IPS-15b (cell line): ENCODE results near the gene IPO11.
"Not testable (repeated sequence)": the region's sequence is repeated elsewhere in the genome, so short reads cannot be mapped to it uniquely, and the experiment has no call there.

Experiments used
- H3K27me3 ChIP-seq: one replicate; pipeline ENCODE4 v1.6.1; 2013; ENCODE audit warnings: low read length; ENCODE audit not compliant: control insufficient read depth, insufficient read depth
- H3K36me3 ChIP-seq: one replicate; pipeline ENCODE4 v1.6.1; 2013; ENCODE audit warnings: low read length; ENCODE audit not compliant: control insufficient read depth, insufficient read depth
- H3K4me1 ChIP-seq: one replicate; pipeline ENCODE4 v1.6.1; 2013; ENCODE audit warnings: mild to moderate bottlenecking, low read length; ENCODE audit not compliant: control insufficient read depth, insufficient read depth
- H3K4me3 ChIP-seq: one replicate; pipeline ENCODE4 v1.5.1; 2013; ENCODE audit warnings: low read depth, low read length
- H3K9ac ChIP-seq: one replicate; pipeline ENCODE4 v1.6.1; 2013; ENCODE audit warnings: low read depth, mild to moderate bottlenecking, low read length
- H3K9me3 ChIP-seq: one replicate; pipeline ENCODE4 v1.6.1; 2013; ENCODE audit warnings: mild to moderate bottlenecking, low read length; ENCODE audit not compliant: control insufficient read depth, insufficient read depth

Gene IPO11

GRCh38 chr5:62496876-62497275 lies 84.3 kb downstream of the IPO11 start:
- Histone ChIP-seq H3K9ac (no peak overlapping the region), H3K9me3 (no peaks in the 10 kb centered on the region), H3K4me1 (no peaks in the 10 kb centered on the region), H3K27me3 (no peaks in the 10 kb centered on the region), H3K4me3 (no peak overlapping the region), H3K36me3 (no peaks in the 10 kb centered on the region)

DNA sequence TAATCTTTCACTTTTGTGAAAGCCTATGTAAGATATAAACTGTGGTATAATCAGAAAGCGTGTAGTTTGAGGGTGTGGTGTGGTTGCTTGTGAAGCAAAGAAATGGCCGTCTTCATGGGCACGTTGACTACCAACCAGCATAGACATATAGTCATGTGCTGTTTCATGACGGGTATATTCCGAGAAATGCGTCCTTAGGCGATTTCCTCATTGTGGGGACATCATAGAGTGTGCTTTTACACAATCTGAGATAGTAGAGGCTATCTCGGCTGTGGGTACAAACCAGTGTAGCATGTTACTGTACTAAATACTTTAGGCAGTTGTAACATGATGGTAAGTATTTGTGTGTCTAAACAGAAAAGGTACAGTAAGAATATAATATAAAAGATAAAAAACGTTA lies 86.4 kb downstream of the IPO11 start:
- H3K9ac ChIP-seq, result no peak overlapping the region
- H3K4me1 ChIP-seq, result no peaks in the 10 kb centered on the region
- no peak overlapping the region for H3K4me3 ChIP-seq
- H3K9me3 ChIP-seq, result no peaks in the 10 kb centered on the region
- no peaks in the 10 kb centered on the region for H3K36me3 ChIP-seq
- no peaks in the 10 kb centered on the region for H3K27me3 ChIP-seq

- Histone ChIP-seq H3K4me3 (no peak overlapping the region), H3K36me3 (no peaks in the 10 kb centered on the region), H3K27me3 (no peaks in the 10 kb centered on the region)
These were observed 87.2 kb downstream of the IPO11 start for GRCh38 chr5:62499756-62500155.

GRCh38 chr5:62502456-62503101 lies 90.0 kb downstream of the IPO11 start:
- no peaks in the 10 kb centered on the region for H3K4me1 ChIP-seq
- H3K36me3 ChIP-seq, result no peaks in the 10 kb centered on the region
- no peaks in the 10 kb centered on the region for H3K9me3 ChIP-seq
- no peaks in the 10 kb centered on the region for H3K27me3 ChIP-seq
- H3K4me3 ChIP-seq, result no peak overlapping the region
- H3K9ac ChIP-seq, result no peak overlapping the region

More at GRCh38 chr5:62499756-62500155, 87.2 kb downstream of the IPO11 start:
- Histone ChIP-seq H3K9ac (no peak overlapping the region), H3K9me3 (no peaks in the 10 kb centered on the region), H3K4me1 (no peaks in the 10 kb centered on the region)

DNA sequence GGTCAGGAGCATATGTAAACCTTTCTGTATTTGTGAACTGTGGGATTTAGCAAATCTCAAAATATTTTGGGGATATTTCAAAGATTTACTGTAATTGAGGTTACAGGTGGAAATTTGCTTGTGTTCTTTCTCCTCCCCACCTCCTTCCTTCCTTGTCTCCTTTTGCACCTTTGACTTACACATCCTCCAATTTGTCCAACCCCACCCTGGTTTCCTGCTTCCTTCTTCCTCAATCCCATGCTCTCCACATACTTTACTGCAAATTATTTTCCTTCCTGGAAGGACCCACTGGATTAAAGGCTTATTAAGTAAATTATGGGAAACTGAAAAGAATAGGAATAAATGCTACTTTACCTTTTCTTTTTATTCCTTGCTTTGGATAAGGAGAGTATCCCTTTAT lies 91.6 kb downstream of the IPO11 start:
- H3K9ac ChIP-seq, result no peak overlapping the region
- H3K4me3 ChIP-seq, result no peak overlapping the region
- no peaks in the 10 kb centered on the region for H3K9me3 ChIP-seq
- no peaks in the 10 kb centered on the region for H3K27me3 ChIP-seq
- no peaks in the 10 kb centered on the region for H3K4me1 ChIP-seq
- no peaks in the 10 kb centered on the region for H3K36me3 ChIP-seq

GRCh38 chr5:62506659-62507460 lies 94.3 kb downstream of the IPO11 start:
- Histone ChIP-seq H3K9me3 (no peaks in the 10 kb centered on the region), H3K4me1 (no peaks in the 10 kb centered on the region), H3K36me3 (no peaks in the 10 kb centered on the region), H3K9ac (no peak overlapping the region), H3K27me3 (no peaks in the 10 kb centered on the region), H3K4me3 (no peak overlapping the region)

DNA sequence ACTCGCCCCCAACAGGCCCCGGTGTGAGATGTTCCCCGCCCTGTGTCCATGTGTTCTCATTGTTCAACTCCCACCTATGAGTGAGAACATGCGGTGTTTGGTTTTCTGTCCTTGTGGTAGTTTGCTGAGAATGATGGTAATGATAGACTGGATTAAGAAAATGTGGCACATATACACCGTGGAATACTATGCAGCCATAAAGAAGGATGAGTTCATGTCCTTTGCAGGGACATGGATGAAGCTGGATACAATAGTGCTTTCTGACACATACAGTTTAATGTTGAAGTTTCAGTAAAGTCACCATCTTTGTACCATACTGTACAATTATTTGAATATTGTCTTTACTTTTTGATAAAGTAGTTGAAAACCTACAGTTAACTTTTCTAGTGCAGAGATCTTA lies 96.2 kb downstream of the IPO11 start:
- H3K9me3 ChIP-seq, H3K9ac ChIP-seq, H3K36me3 ChIP-seq, H3K27me3 ChIP-seq, H3K4me1 ChIP-seq, H3K4me3 ChIP-seq: not testable (repeated sequence)

GRCh38 chr5:62509806-62510205 lies 97.2 kb downstream of the IPO11 start:
- H3K9me3 ChIP-seq, result no peaks in the 10 kb centered on the region
- H3K27me3 ChIP-seq, result no peaks in the 10 kb centered on the region
- no peaks in the 10 kb centered on the region for H3K36me3 ChIP-seq
- H3K4me3 ChIP-seq, result no peak overlapping the region
- H3K4me1 ChIP-seq, result no peaks in the 10 kb centered on the region
- no peak overlapping the region for H3K9ac ChIP-seq

GRCh38 chr5:62513085-62513484 lies 100.5 kb downstream of the IPO11 start:
- H3K27me3 ChIP-seq, H3K4me1 ChIP-seq, H3K9ac ChIP-seq, H3K4me3 ChIP-seq, H3K9me3 ChIP-seq, H3K36me3 ChIP-seq: not testable (repeated sequence)

DNA sequence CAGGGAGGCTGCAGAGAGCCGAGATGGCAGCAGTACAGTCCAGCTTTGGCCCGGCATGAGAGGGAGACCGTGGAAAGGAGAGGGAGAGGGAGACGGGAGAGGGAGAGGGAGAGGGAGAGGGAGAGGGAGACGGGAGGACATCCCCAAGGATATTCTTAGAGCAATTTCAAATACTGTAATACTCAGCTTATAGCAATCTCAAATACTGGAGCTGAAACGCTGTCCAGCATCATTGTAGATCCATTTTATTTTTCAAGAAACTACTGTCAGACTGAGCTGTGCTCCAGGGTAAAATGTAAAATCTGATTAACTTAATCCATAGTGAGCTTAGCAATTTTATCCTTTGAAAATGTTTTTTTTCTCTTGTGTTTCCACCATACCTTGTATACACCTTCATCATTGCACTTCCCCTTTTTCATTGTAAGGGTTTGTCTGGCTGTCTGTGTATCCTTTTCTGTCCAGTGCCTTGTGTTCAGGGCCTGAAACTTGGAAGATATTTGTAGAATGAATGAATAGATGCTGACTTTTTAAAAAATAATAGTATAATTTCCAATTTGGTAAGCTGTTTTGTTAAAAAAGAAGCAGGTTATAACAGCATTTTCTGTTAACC lies 102.1 kb downstream of the IPO11 start:
- Histone ChIP-seq H3K27me3 (no peaks in the 10 kb centered on the region), H3K4me3 (no peak overlapping the region), H3K4me1 (no peaks in the 10 kb centered on the region), H3K9me3 (no peaks in the 10 kb centered on the region), H3K36me3 (no peaks in the 10 kb centered on the region), H3K9ac (no peak overlapping the region)

- not testable (repeated sequence) for H3K4me3 ChIP-seq, H3K9ac ChIP-seq, H3K36me3 ChIP-seq, H3K4me1 ChIP-seq, H3K27me3 ChIP-seq, H3K9me3 ChIP-seq
These were observed 108.2 kb downstream of the IPO11 start for GRCh38 chr5:62520812-62521211.

DNA sequence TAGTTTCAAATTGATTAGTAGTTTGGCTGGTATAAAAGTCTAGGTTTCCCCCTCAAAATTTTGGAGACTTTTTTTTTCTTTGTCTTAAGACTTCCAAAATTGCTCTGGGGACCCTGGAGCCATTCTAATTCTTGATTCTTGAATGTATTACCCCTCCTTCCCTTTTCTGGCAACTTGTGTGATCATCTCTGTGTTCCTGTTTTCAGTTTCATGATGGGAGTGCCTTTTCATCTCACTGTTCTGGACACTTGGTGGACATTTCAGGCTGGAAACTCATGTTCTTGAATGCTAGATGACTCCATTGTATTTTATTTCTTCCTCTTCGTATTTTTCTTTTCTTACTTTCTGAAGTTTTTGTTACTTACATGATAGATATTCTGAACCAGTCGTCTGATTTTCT lies 108.8 kb downstream of the IPO11 start:
- H3K9me3 ChIP-seq, result no peaks in the 10 kb centered on the region
- H3K9ac ChIP-seq, result no peak overlapping the region
- H3K27me3 ChIP-seq, result no peaks in the 10 kb centered on the region
- no peaks in the 10 kb centered on the region for H3K36me3 ChIP-seq
- peaks cover 8% of the 10 kb centered on the region for H3K4me1 ChIP-seq
- H3K4me3 ChIP-seq, result no peak overlapping the region
